Superior temporal gyrus (tissue), 1 donor: ENCODE results near the gene FNDC11.
"Not testable (repeated sequence)": the region's sequence is repeated elsewhere in the genome, so short reads cannot be mapped to it uniquely, and the experiment has no call there.

Experiments used
- DNase-seq: peaks from one replicate; pipeline ENCODE4 v3.0.0-alpha.2; 2016; ENCODE audit errors: extremely low spot score

FNDC11 gene

GRCh38 chr20:63553933-63554290, at the start of gene FNDC11:
FNDC11 (plus strand) TSS chr20:63554159; CDS start chr20:63555664, 1,505 bp downstream.
- no peak for DNase-seq

- DNase-seq: no peak
Measured at GRCh38 chr20:63504642-63505041, 49.3 kb upstream of the FNDC11 start.

- no peak for DNase-seq
Measured at GRCh38 chr20:63505281-63505680, 48.7 kb upstream of the FNDC11 start.

- DNase-seq: no peak
Measured at GRCh38 chr20:63505723-63506122, 48.2 kb upstream of the FNDC11 start.

GRCh38 chr20:63507083-63507743, 46.7 kb upstream of the FNDC11 start:
- DNase-seq: no peak

- DNase-seq: no peak
Measured at GRCh38 chr20:63508072-63508768, 45.7 kb upstream of the FNDC11 start.

GRCh38 chr20:63509088-63509564, 44.8 kb upstream of the FNDC11 start:
- DNase-seq: no peak

- no peak for DNase-seq
Measured at GRCh38 chr20:63513207-63513606, 40.8 kb upstream of the FNDC11 start.

- DNase-seq: not testable (repeated sequence)
Measured at GRCh38 chr20:63514520-63514919, 39.4 kb upstream of the FNDC11 start.

GRCh38 chr20:63517376-63518309, 36.3 kb upstream of the FNDC11 start:
- no peak for DNase-seq

GRCh38 chr20:63518351-63518861, 35.6 kb upstream of the FNDC11 start:
- DNase-seq: no peak

- DNase-seq: no peak
Measured at GRCh38 chr20:63518946-63519667, 34.9 kb upstream of the FNDC11 start.

GRCh38 chr20:63519668-63520503, 34.1 kb upstream of the FNDC11 start:
- no peak for DNase-seq

GRCh38 chr20:63520504-63520933, 33.4 kb upstream of the FNDC11 start, which contains the start of gene PPDPF:
PPDPF (plus strand) TSS chr20:63520765; CDS start chr20:63521309, 544 bp downstream.
- peak; percentile 81 for DNase-seq

GRCh38 chr20:63520934-63521601, 32.9 kb upstream of the FNDC11 start:
- peak; percentile 75 for DNase-seq

- no peak for DNase-seq
Measured at GRCh38 chr20:63521602-63522001, 32.4 kb upstream of the FNDC11 start.

- DNase-seq: no peak
Measured at GRCh38 chr20:63522091-63522868, 31.7 kb upstream of the FNDC11 start.

GRCh38 chr20:63522981-63523611, 30.9 kb upstream of the FNDC11 start:
- no peak for DNase-seq
